Mesenteric fat pad (tissue), 1 donor: Measurements from ENCODE around the gene CLEC2L. TPM values are rescaled to one million over a fixed set of nuclear protein-coding genes. Genes with fewer than 3 reads are reported as not detected.
A peak's percentile ranks its signal among the peaks of the same experiment; 100 is the strongest.
"Not testable (repeated sequence)": the region's sequence is repeated elsewhere in the genome, so short reads cannot be mapped to it uniquely, and the experiment has no call there.

Experiments used
- DNase-seq: peaks from one replicate; pipeline ENCODE4 v3.0.0-alpha.2; 2020; ENCODE audit warnings: low spot score
- total RNA-seq: library from RNA; stranded (reverse); fragmentation: NEBNext Ultra II Directional; extraction: Animal tissue kit (Norgen Biotek cat#: 25700); gene quantifications from one replicate; pipeline ENCODE4 v1.2.1, GENCODE V29; 2021
- donor health status: DM: yes; HTN: yes; CAD: no.

The CLEC2L gene
- total RNA-seq, 1 donor from 2014 or later, result not detected

GRCh38 chr7:139553991-139554700 lies 30.7 kb downstream of the CLEC2L start:
- DNase-seq, result not testable (repeated sequence)

GRCh38 chr7:139557857-139558581 lies 34.5 kb downstream of the CLEC2L start:
- no peak for DNase-seq

- peak; percentile 37 for DNase-seq
Measured at GRCh38 chr7:139559364-139560105, 36.0 kb downstream of the CLEC2L start.

- peak; percentile 53 for DNase-seq
Measured at GRCh38 chr7:139560199-139560598, 36.7 kb downstream of the CLEC2L start.

- DNase-seq, result peak; percentile 85
Measured at GRCh38 chr7:139560678-139561077, 37.2 kb downstream of the CLEC2L start.

GRCh38 chr7:139562491-139562890 lies 39.0 kb downstream of the CLEC2L start:
- DNase-seq, result no peak

- peak; percentile 76 for DNase-seq
Measured at GRCh38 chr7:139562961-139563565, 39.6 kb downstream of the CLEC2L start.

GRCh38 chr7:139563856-139564255 lies 40.4 kb downstream of the CLEC2L start:
- DNase-seq, result no peak

GRCh38 chr7:139566075-139566474 lies 42.6 kb downstream of the CLEC2L start:
- peak; percentile 65 for DNase-seq

GRCh38 chr7:139566736-139567646 lies 43.5 kb downstream of the CLEC2L start:
- DNase-seq, result peak; percentile 57

GRCh38 chr7:139567647-139568345 lies 44.3 kb downstream of the CLEC2L start:
- DNase-seq, result peak; percentile 57

- DNase-seq, result peak; percentile 35
Measured at GRCh38 chr7:139568346-139568675, 44.8 kb downstream of the CLEC2L start.

- DNase-seq, result peak; percentile 45
Measured at GRCh38 chr7:139568813-139569490, 45.5 kb downstream of the CLEC2L start.

GRCh38 chr7:139570119-139570518 lies 46.6 kb downstream of the CLEC2L start:
- DNase-seq, result peak; percentile 47

GRCh38 chr7:139570626-139571025 lies 47.1 kb downstream of the CLEC2L start:
- DNase-seq, result no peak

GRCh38 chr7:139571190-139571589 lies 47.7 kb downstream of the CLEC2L start:
- peak; percentile 88 for DNase-seq

GRCh38 chr7:139571651-139572050 lies 48.2 kb downstream of the CLEC2L start:
- DNase-seq, result peak; percentile 47

- DNase-seq, result no peak
Measured at GRCh38 chr7:139572071-139572470, 48.6 kb downstream of the CLEC2L start.

GRCh38 chr7:139572704-139573385 lies 49.4 kb downstream of the CLEC2L start:
- peak; percentile 60 for DNase-seq
